ENCODE measurements around the gene GOLGA6A.

Gene GOLGA6A

DNA sequence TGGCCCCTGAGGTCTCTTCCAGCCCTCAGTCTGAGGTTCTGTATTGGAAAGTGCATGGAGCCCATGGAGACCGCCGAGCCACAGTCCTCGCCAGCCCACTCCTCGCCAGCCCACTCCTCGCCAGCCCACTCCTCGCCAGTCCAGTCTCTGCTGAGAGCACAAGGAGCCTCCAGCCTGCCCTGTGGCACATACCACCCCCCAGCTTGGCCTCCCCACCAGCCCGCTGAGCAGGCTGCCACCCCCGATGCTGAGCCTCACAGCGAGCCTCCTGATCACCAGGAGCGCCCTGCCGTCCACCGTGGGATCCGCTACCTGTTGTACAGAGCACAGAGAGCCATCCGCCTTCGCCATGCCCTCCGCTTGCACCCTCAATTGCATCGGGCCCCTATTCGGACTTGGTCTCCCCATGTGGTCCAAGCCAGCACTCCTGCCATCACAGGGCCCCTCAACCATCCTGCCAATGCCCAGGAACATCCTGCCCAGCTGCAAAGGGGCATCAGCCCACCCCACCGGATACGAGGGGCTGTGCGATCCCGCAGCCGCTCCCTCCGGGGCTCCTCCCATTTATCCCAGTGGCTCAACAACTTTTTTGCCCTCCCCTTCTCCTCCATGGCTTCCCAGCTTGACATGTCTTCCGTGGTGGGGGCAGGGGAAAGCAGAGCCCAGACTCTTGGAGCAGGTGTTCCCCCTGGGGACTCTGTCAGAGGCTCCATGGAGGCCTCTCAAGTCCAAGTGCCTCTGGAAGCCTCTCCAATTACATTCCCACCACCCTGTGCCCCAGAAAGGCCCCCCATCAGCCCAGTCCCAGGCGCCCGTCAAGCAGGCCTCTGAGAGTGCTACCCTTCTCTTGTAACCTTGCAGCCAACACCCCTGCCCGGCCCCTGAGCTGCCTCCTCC, 47.0 kb downstream of the GOLGA6A start:
- no peak for DNase-seq

DNA sequence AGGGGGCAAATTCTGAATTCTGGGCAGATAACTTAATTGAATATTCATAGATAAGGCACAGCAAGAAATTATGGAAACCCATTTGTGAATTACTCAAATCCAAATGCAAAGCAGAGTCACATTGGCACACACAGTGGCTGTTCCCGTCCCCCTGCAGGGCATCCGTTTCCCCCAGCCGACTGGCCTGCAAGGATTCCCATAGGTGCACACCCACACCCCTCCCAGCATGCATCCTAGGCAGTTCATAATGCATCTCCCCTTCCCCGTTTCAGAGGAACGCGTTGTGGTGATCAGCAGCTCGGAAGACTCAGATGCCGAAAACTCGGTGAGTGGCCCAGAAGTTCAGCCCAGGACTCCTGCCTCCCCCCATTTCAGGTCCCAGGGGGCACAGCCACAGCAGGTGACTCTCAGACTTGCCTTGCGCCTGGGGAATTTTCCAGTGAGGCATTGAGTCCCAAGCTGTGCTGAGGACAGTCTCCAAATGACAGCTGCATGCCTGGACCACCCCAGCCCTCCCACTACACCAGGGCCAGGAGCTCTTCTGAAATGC, 48.1 kb downstream of the GOLGA6A start:
- DNase-seq, result no peak

DNA sequence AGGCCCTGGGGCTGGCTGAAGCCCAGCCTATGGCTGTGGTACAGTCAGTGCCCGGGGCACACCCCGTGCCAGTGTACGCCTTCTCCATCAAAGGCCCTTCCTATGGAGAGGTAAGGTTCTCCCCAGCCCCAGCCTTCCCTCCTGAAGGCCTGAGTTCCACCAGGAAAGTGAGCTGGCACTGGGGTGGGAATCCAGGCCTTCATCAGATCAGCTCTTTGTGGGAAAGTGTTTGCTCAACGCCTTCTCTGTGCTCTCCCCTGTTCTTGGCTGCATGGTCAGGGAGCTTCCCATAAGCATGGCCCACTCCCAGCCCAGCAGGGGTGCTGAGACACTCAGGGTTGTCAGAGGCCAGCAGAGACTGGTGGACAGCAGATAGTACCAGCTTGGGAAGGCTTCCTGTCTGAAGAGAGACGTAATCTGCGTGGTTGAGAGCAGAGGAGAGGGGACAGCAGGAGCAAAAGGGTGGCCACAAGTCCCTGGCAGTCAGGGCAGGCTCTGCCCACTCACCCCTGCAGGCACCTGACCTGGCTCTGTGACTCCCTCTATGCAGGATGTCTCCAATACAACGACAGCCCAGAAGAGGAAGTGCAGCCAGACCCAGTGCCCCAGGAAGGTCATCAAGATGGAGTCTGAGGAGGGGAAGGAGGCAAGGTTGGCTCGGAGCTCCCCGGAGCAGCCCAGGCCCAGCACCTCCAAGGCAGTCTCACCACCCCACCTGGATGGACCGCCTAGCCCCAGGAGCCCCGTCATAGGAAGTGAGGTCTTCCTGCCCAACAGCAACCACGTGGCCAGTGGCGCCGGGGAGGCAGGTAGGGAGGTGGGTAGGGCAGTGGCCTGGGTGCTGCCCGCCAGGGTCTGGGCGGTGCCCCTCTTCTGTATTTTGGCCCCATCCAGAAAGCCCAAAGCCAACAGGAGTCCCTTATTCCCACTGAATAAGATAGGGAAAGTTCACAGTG, 49.5 kb downstream of the GOLGA6A start:
- no peak for DNase-seq

DNA sequence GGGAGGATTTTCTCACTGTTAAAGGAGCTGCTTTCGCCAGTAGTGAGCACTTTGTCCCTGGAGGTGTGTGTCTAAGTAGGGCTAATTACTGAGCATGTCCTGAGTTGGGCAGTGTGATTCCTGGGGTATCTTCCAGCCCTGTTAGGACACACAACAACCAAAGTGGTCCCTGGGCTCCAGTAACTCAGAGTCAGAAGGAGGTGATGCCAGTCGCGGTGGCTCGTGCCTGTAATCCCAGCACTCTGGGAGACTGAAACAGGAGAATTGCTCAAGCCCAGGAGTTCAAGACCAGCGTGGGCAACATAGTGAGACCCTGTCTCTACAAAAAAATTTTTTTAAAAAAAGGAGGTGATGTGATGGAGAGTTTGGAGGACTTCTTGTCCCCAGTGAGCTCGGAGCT, 50.3 kb downstream of the GOLGA6A start:
- DNase-seq, result no peak

DNA sequence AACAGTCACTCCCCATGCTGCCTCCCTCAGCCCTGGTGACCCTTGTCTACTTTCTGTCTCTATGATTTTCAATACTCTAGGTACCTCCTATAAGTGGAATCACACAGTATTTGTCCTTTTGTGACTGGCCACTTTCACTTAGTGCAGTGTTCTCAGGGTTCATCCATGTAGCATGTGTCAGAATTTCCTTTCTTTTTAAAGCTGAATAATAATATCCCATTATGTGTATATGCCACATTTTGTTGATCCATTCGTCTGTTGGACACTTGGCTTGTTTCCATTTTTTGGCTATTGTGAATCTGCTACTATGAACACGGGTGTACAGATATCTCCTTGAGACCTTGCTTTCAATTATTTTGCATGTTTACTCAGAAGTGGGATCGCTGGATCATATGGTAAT, 53.7 kb downstream of the GOLGA6A start:
- DNase-seq, result no peak

DNA sequence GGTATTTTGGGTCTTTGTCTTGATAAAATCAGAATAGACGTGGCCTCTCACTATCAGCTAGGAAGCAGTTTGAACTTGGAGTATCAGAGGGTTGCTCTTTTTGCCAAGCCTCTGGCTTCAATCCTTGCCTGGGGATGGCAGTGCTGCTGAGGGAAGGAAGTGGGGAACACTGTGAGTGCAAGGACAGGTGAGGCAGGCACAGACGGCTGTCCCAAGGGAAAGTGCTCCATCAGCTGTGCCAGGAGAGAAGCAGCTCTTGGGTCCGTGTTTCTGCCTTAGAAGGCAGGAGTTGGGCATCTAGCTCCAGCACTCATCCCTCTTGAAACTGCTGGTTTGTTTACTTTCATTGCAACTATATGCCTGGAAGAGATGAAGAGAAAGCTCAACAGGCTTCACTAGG, 54.7 kb downstream of the GOLGA6A start:
- no peak for DNase-seq

DNA sequence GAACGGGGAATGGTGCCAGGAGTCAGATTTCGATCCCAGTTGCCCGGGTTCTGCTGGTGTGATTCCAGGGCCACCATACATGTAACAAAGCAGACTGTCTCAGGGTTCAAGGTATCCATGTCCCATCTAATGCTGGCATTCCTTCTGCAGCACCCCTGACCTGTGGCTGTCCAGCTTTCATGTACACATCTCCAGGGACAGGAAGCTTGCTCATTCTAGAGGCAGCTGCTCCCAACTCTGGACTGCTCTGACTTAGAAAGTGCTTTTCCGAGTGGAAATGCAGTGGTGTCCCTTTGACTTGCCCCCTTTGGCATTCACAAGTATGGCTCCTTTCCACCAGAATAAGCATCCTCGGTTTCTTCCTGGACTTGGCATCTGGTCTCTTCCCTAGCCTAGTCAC, 56.9 kb downstream of the GOLGA6A start:
- DNase-seq, result no peak

DNA sequence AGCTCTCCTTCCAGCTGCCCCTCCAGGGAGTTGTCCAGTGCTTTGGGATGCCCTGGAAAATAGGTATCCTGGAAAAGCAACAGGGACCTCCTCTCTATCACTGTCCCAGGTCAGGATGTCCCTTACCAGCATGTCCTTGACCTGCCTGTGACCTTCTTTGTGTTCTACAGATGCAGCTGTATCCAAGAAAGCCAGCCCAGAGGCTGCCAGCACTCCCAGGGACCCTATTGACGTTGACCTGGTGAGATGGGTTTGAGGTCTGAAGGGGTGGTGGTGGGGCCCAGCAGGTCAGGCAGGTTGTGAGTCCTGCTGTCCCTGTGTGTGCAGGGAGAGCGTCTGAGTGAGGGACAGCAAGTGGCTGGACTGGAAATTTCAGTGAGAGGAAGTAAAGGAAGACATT, 57.7 kb downstream of the GOLGA6A start:
- no peak for DNase-seq

DNA sequence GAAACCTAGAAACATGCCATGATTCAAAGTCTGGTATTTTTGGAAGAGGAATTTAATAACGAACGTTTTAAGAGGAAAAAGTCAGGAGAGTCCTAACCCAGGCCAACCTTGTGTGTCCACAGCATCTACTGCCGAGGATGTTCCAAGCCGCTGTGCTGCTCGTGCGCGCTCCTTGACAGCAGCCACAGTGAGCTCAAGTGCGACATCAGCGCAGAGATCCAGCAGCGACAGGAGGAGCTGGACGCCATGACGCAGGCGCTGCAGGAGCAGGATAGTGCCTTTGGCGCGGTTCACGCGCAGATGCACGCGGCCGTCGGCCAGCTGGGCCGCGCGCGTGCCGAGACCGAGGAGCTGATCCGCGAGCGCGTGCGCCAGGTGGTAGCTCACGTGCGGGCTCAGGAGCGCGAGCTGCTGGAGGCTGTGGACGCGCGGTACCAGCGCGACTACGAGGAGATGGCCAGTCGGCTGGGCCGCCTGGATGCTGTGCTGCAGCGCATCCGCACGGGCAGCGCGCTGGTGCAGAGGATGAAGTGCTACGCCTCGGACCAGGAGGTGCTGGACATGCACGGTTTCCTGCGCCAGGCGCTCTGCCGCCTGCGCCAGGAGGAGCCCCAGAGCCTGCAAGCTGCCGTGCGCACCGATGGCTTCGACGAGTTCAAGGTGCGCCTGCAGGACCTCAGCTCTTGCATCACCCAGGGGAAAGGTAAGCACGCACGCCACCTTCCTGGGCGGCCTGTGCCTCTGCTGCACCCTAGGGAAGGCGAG, 59.5 kb downstream of the GOLGA6A start:
- no peak for DNase-seq
